ENCODE data around the gene CCDC88B.

- TF ChIP-seq CTCF (IDR thresholded peaks at IDR 0.05): peak in 3 of 4 experiments; percentile 70 to 76 (median 73)
- peak in 1 of 2 donors; percentile 20 for TF ChIP-seq POLR2A (IDR thresholded peaks at IDR 0.05)
- TF ChIP-seq EP300 (IDR thresholded peaks at IDR 0.05): no peak
- peak; percentile 64 for TF ChIP-seq POLR2AphosphoS5 (IDR thresholded peaks at IDR 0.05)
These were observed 2.1 kb downstream of the CCDC88B start for GRCh38 chr11:64341851-64342791.

Measured in gastroesophageal sphincter (tissue), 3 donors.